H9 (cell line): Measurements from ENCODE around the gene CMSS1. TPM values are rescaled to one million over a fixed set of nuclear protein-coding genes. Genes with fewer than 3 reads are reported as not detected.

Experiments
- DNase-seq: peaks from one replicate; pipeline ENCODE4 v3.0.0-alpha.2; 2017
- H2AFZ ChIP-seq: one replicate; pipeline ENCODE4 v1.6.1; 2013; ENCODE audit warnings: mild to moderate bottlenecking, low read length, control low read depth, moderate library complexity
- H2AK5ac ChIP-seq: 2 replicates; pipeline ENCODE4 v1.6.1; 2013; ENCODE audit warnings: low read length, control low read depth, mixed read lengths; ENCODE audit not compliant: insufficient read length
- H2BK120ac ChIP-seq: one replicate; pipeline ENCODE4 v1.6.1; 2013; ENCODE audit warnings: low read depth, mild to moderate bottlenecking, low read length, control low read depth, inconsistent platforms; ENCODE audit not compliant: poor library complexity, severe bottlenecking
- H2BK12ac ChIP-seq: 2 replicates; pipeline ENCODE4 v1.6.1; 2013; ENCODE audit warnings: low read length, control low read depth, mixed read lengths, low read depth; ENCODE audit not compliant: insufficient read length
- H2BK15ac ChIP-seq: 2 replicates; pipeline ENCODE4 v1.6.1; 2013; ENCODE audit warnings: low read depth, low read length, control low read depth
- H2BK20ac ChIP-seq: one replicate; pipeline ENCODE4 v1.6.1; 2013; ENCODE audit warnings: low read depth, mild to moderate bottlenecking, low read length, control low read depth, inconsistent platforms; ENCODE audit not compliant: poor library complexity, severe bottlenecking
- H2BK5ac ChIP-seq: 2 replicates; pipeline ENCODE4 v1.6.1; 2013; ENCODE audit warnings: low read length, control low read depth, mixed read lengths; ENCODE audit not compliant: insufficient read length
- H3K14ac ChIP-seq: 2 replicates; pipeline ENCODE4 v1.6.1; 2013; ENCODE audit warnings: low read length, control low read depth; ENCODE audit not compliant: insufficient read depth
- H3K18ac ChIP-seq: 2 replicates; pipeline ENCODE4 v1.6.1; 2013; ENCODE audit warnings: low read depth, mild to moderate bottlenecking, mixed read lengths, low read length, control low read depth; ENCODE audit not compliant: insufficient read length
- H3K23ac ChIP-seq: 2 replicates; pipeline ENCODE4 v1.6.1; 2013; ENCODE audit warnings: low read length, control low read depth, mixed read lengths, low read depth; ENCODE audit not compliant: insufficient read length
- H3K23me2 ChIP-seq: 2 replicates; pipeline ENCODE4 v1.6.1; 2013; ENCODE audit warnings: low read depth, mild to moderate bottlenecking, mixed read lengths, low read length, control low read depth; ENCODE audit not compliant: insufficient read length, poor library complexity, severe bottlenecking
- H3K27ac ChIP-seq: 2 replicates; pipeline ENCODE4 v1.5.1; 2013; ENCODE audit warnings: low read length, control low read depth, mixed read lengths, low read depth; ENCODE audit not compliant: insufficient read length
- H3K27me3 ChIP-seq: 2 replicates; pipeline ENCODE4 v1.6.1; 2013; ENCODE audit warnings: low read length, control low read depth, inconsistent platforms; ENCODE audit not compliant: insufficient read depth
- H3K4ac ChIP-seq: 2 replicates; pipeline ENCODE4 v1.6.1; 2013; ENCODE audit warnings: low read depth, mild to moderate bottlenecking, control low read depth, inconsistent platforms, low read length, moderate library complexity
- H3K4me1 ChIP-seq: 2 replicates; pipeline ENCODE4 v1.6.1; 2013; ENCODE audit warnings: low read length, control low read depth, inconsistent platforms; ENCODE audit not compliant: insufficient read depth
- H3K4me2 ChIP-seq: 2 replicates; pipeline ENCODE4 v1.6.1; 2013; ENCODE audit warnings: low read length, control low read depth, mixed read lengths; ENCODE audit not compliant: insufficient read length, insufficient read depth
- H3K56ac ChIP-seq: 2 replicates; pipeline ENCODE4 v1.6.1; 2013; ENCODE audit warnings: low read depth, mild to moderate bottlenecking, mixed read lengths, low read length, control low read depth; ENCODE audit not compliant: insufficient read length
- H3K79me1 ChIP-seq: 2 replicates; pipeline ENCODE4 v1.6.1; 2013; ENCODE audit warnings: low read depth, mild to moderate bottlenecking, moderate library complexity, low read length, control low read depth, inconsistent platforms; ENCODE audit not compliant: insufficient read depth, poor library complexity, severe bottlenecking
- H3K79me2 ChIP-seq: 2 replicates; pipeline ENCODE4 v1.6.1; 2013; ENCODE audit warnings: low read length, control low read depth, inconsistent platforms; ENCODE audit not compliant: insufficient read depth
- H3K9ac ChIP-seq: 2 replicates; pipeline ENCODE4 v1.6.1; 2013; ENCODE audit warnings: low read length, control low read depth, mixed read lengths; ENCODE audit not compliant: insufficient read length; ENCODE audit errors: extremely low read depth
- H3K9me3 ChIP-seq: one replicate; pipeline ENCODE4 v1.6.1; 2013; ENCODE audit warnings: low read depth, low read length, inconsistent platforms; ENCODE audit not compliant: control insufficient read depth
- H3T11ph ChIP-seq: one replicate; pipeline ENCODE4 v1.6.1; 2013; ENCODE audit warnings: mild to moderate bottlenecking, low read length, control low read depth, inconsistent platforms
- H4K20me1 ChIP-seq: one replicate; pipeline ENCODE4 v1.6.1; 2013; ENCODE audit not compliant: control insufficient read depth, insufficient read length, insufficient read depth
- H4K5ac ChIP-seq: 2 replicates; pipeline ENCODE4 v1.6.1; 2013; ENCODE audit warnings: low read depth, mild to moderate bottlenecking, mixed read lengths, low read length, control low read depth; ENCODE audit not compliant: insufficient read length
- H4K8ac ChIP-seq: replicated peaks from 2 replicates; pipeline ENCODE4 v1.6.1; 2013; ENCODE audit warnings: low read length, control low read depth, mixed read lengths, low read depth; ENCODE audit not compliant: insufficient read length
- H4K91ac ChIP-seq: 2 replicates; pipeline ENCODE4 v1.6.1; 2013; ENCODE audit warnings: low read depth, mild to moderate bottlenecking, moderate library complexity, mixed read lengths, low read length, control low read depth; ENCODE audit not compliant: insufficient read length
- H3K27ac Mint-ChIP-seq, 3 experiments: 2 replicates in 2 of 3; 3 replicates in 1 of 3; pipeline ENCODE4 v1.8.0; 2020 to 2021; ENCODE audit warnings: mixed read lengths in 3 of 3, mild to moderate bottlenecking in 1 of 3, moderate library complexity in 1 of 3
- H3K27me3 Mint-ChIP-seq: 2 replicates; pipeline ENCODE4 v1.8.0; 2021; ENCODE audit warnings: low read depth, mild to moderate bottlenecking, moderate library complexity, mixed read lengths
- H3K36me3 Mint-ChIP-seq, 3 experiments: 2 replicates in 2 of 3; 3 replicates in 1 of 3; pipeline ENCODE4 v1.8.0; 2020 to 2021; ENCODE audit warnings: low read depth in 3 of 3, mixed read lengths in 3 of 3; ENCODE audit not compliant: insufficient read depth in 1 of 3
- H3K4me1 Mint-ChIP-seq, 2 experiments: 2 replicates each; pipeline ENCODE4 v1.8.0; 2020; ENCODE audit warnings: mixed read lengths in 2 of 2
- H3K4me3 Mint-ChIP-seq, 2 experiments: 2 replicates in 1 of 2; 3 replicates in 1 of 2; pipeline ENCODE4 v1.8.0; 2020 to 2021; ENCODE audit warnings: mild to moderate bottlenecking in 2 of 2, mixed read lengths in 2 of 2, moderate library complexity in 1 of 2
- H3K9me3 Mint-ChIP-seq, 2 experiments: 2 replicates in 1 of 2; 3 replicates in 1 of 2; pipeline ENCODE4 v1.8.0; 2020; ENCODE audit warnings: mild to moderate bottlenecking in 2 of 2, mixed read lengths in 2 of 2, moderate library complexity in 1 of 2
- WGBS: extraction: QIAGEN DNeasy Blood & Tissue Kit; methylation state at CpG from one replicate; pipeline ENCODE4 v1.1.7; 2013; ENCODE audit warnings: missing lambda C conversion rate, low lambda C conversion rate, mixed read lengths; ENCODE audit not compliant: insufficient read length; ENCODE audit errors: extremely low coverage; 5-methylcytosine and 5-hydroxymethylcytosine counted together
- total RNA-seq: library from RNA; stranded (reverse); gene quantifications from 2 replicates; pipeline ENCODE4 v1.2.1, GENCODE V29; 2021
- TF ChIP-seq, protein P1 (sequence below): fragments of 200-600 bp; sonication (generic); conservative IDR thresholded peaks from 3 replicates; pipeline ENCODE4 v1.8.0; 2021; ENCODE audit warnings: antibody characterized with exemption, mild to moderate bottlenecking

Gene CMSS1
- total RNA-seq, 1 experiment from 2014 or later = 61.8 TPM

DNA sequence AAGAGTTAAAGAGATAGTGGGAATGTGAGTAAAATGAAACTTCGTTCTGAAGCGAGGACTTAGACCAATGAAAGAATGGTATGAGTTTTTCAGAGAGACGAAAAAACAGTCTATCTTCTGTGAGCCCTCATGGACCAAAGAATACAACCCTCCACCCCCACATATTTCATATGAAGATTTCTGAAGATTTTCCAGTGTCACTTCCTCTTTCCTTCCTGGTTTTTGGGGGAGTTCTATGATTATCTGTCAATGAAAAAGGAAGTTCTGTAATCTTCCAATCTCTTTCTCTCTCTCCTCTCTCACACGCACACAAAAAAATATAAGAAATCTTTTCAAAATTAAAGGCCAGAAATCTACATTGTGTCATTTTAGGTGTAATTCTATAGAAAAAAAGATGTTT lies 27.7 kb downstream of the CMSS1 start:
- no peak for DNase-seq
- no peak overlapping the region for H3K23ac ChIP-seq
- Mint-ChIP-seq H3K9me3 (no peaks in the 10 kb centered on the region), H3K36me3 (no peaks in the 10 kb centered on the region), H3K4me1 (peaks cover 23 to 24% of the 10 kb centered on the region in 2 experiments), H3K4me3 (no peak overlapping the region), H3K27ac (no peak overlapping the region), H3K27me3 (no peaks in the 10 kb centered on the region)
- WGBS = 100% methylated on average over 2 of the region's 4 CpGs
- H2AFZ ChIP-seq = no peak overlapping the region
- peaks cover 3% of the 10 kb centered on the region; the same call in 1 of the 2 replicates for H3K79me2 ChIP-seq
- H2BK5ac ChIP-seq = no peak overlapping the region
- no peak overlapping the region for H4K91ac ChIP-seq
- H3K18ac ChIP-seq = no peak overlapping the region
- H3K14ac ChIP-seq = no peak overlapping the region
- H3K4me1 ChIP-seq = no peaks in the 10 kb centered on the region; the same call in 1 of the 2 replicates
- no peak overlapping the region for H2BK12ac ChIP-seq
- TF ChIP-seq, protein P1, sequence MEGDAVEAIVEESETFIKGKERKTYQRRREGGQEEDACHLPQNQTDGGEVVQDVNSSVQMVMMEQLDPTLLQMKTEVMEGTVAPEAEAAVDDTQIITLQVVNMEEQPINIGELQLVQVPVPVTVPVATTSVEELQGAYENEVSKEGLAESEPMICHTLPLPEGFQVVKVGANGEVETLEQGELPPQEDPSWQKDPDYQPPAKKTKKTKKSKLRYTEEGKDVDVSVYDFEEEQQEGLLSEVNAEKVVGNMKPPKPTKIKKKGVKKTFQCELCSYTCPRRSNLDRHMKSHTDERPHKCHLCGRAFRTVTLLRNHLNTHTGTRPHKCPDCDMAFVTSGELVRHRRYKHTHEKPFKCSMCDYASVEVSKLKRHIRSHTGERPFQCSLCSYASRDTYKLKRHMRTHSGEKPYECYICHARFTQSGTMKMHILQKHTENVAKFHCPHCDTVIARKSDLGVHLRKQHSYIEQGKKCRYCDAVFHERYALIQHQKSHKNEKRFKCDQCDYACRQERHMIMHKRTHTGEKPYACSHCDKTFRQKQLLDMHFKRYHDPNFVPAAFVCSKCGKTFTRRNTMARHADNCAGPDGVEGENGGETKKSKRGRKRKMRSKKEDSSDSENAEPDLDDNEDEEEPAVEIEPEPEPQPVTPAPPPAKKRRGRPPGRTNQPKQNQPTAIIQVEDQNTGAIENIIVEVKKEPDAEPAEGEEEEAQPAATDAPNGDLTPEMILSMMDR = no peak
- no peaks in the 10 kb centered on the region for H4K20me1 ChIP-seq
- no peak overlapping the region for H2BK15ac ChIP-seq
- H2AK5ac ChIP-seq = no peak overlapping the region
- H3K79me1 ChIP-seq = no peaks in the 10 kb centered on the region
- no peak overlapping the region for H4K5ac ChIP-seq
- no peak overlapping the region for H3K9ac ChIP-seq
- no peaks in the 10 kb centered on the region for H3K9me3 ChIP-seq
- no peak overlapping the region for H3T11ph ChIP-seq
- H3K56ac ChIP-seq = no peak overlapping the region
- H4K8ac ChIP-seq = no peak overlapping the region
- H3K27ac ChIP-seq = no peak overlapping the region
- no peaks in the 10 kb centered on the region for H3K27me3 ChIP-seq
- H3K4ac ChIP-seq = no peak overlapping the region
- no peak overlapping the region for H3K4me2 ChIP-seq
- no peak overlapping the region for H2BK20ac ChIP-seq
- H3K23me2 ChIP-seq = no peaks in the 10 kb centered on the region
- no peak overlapping the region for H2BK120ac ChIP-seq
